SK-N-MC (cell line): ENCODE data around the gene CCDC28B.
A peak's percentile ranks its signal among the peaks of the same experiment; 100 is the strongest.

Experiments
- EZH2 ChIP-seq: fragments of 200-600 bp; sonication (generic); IDR thresholded peaks from one replicate; pipeline ENCODE4 v1.6.1; 2017; ENCODE audit warnings: antibody characterized with exemption
- POLR2AphosphoS5 ChIP-seq: IDR thresholded peaks from 2 replicates; pipeline ENCODE4 v1.6.1; 2012; ENCODE audit warnings: mild to moderate bottlenecking, low read depth, low read length, borderline replicate concordance

GRCh38 chr1:32205401-32206370, 5.3 kb downstream of the CCDC28B start, which contains the start of gene IQCC:
- TF ChIP-seq EZH2 = no peak
- TF ChIP-seq POLR2AphosphoS5 = peak; percentile 96
